ENCODE results near the gene EFTUD2.
A peak's percentile ranks its signal among the peaks of the same experiment; 100 is the strongest.

The EFTUD2 gene

DNA sequence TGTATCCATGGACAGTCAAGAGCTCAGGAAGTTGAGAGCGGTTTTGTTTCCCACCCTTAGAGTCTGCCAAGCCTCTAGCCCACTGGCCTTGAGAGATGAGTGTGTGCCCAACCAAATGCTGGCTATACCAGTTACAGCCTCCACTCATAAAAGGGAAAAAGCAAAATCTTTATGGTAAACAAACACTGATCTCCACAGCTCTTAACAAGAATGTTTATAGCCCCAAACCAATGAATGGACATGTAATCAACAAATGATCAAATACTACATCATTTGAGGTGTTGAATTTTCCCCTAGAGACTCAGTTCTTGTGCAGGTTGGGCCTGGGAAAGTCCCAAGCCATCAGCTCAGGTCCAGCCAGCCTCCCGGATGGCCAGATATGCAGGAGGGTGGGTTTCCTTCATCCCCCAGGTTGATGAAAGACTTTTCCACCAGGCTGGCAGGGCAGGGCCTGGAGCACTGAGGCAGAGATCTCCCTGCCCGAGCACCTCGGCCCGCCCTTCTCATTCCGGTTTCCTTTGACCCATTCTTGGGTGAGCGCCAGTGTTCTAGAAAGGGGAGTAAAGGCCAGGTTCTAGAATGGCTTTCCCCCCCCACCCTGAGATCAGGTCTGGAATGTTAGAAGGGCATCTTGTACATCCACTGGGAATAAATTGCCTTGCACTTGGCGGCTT, 3.9 kb upstream of the EFTUD2 start:
- H3K27ac ChIP-seq = no peak overlapping the region

DNA sequence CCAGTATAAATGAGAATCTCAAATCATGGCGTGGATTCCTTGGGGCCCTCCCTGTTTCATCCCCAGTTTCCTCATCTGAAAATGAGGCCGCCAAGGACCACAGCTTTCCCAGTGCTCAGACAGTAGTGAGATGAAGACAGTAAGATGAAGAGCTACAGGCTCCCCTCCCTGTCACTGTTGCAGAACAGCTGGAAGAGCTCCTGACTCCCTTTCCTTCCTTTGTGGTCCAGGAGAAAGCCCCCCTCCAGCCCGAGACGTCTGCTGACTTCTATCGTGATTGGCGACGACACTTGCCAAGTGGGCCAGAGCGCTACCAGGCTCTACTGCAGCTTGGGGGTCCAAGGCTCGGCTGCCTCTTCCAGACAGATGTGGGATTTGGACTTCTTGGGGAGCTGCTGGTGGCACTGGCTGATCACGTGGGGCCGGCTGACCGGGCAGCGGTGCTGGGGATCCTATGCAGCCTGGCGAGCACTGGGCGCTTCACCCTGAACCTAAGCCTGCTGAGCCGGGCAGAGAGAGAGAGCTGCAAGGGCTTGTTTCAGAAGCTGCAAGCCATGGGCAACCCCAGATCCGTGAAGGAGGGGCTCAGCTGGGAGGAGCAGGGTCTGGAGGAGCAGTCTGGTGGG, 3.0 kb upstream of the EFTUD2 start:
- no peak for TF ChIP-seq ZFX (IDR thresholded peaks at IDR 0.05; ENCODE audit: borderline replicate concordance)
- no peak overlapping the region for H3K27ac ChIP-seq

More for the DNA sequence above, 3.9 kb upstream of the EFTUD2 start:
- TF ChIP-seq ZFX (IDR thresholded peaks at IDR 0.05; ENCODE audit: borderline replicate concordance) (no peak), CTCF (IDR thresholded peaks at IDR 0.05) (no peak)

DNA sequence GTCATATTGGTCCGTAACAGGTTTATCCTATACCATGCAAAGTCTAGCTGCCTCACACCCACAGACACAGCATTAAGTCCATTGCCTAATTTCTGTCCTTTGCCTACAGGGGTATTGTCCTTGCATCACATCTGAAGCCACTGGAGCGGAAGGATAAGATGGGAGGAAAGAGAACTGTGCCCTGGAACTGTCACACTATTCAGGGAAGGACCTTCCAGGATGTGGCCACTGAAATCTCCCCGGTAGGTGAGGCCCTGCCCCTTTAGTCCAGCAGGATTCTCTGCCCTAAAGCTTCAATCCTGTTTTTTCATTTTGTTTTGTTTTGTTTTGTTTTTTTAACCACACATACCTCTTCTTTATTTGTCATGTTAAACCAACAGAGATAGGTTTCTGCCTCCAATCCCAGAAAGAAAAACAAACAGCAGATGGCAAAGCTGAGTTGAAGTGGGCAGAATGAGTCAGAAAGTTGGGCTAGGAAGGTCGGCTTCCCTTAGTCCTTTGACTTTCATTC, 2.2 kb upstream of the EFTUD2 start:
- TF ChIP-seq CTCF (IDR thresholded peaks at IDR 0.05) (no peak), ZFX (IDR thresholded peaks at IDR 0.05; ENCODE audit: borderline replicate concordance) (no peak)
- H3K27ac ChIP-seq = no peak overlapping the region

DNA sequence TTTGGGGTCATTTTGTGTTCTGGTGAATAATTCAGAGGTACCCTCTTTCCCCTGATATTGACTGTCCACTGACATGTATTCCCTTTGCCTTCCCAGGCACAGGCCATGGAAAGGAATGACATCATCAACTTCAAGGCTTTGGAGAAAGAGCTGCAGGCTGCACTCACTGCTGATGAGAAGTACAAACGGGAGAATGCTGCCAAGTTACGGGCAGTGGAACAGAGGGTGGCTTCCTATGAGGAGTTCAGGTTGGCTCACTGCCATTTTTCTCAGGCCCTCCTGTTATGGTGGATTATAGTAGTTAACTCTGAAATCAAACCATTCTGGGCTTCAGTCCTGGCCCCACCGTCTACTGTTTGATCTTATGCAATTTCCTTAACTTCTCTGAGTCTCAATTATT, 1.6 kb upstream of the EFTUD2 start:
- H3K27ac ChIP-seq = no peak overlapping the region
- no peak for TF ChIP-seq CTCF (IDR thresholded peaks at IDR 0.05)
- TF ChIP-seq ZFX (IDR thresholded peaks at IDR 0.05; ENCODE audit: borderline replicate concordance) = no peak

GRCh38 chr17:44898768-44899073, 524 bp downstream of the EFTUD2 start:
- TF ChIP-seq CTCF (IDR thresholded peaks at IDR 0.05) (no peak), ZFX (IDR thresholded peaks at IDR 0.05; ENCODE audit: borderline replicate concordance) (no peak)
- peak overlapping the region; percentile 90 for H3K27ac ChIP-seq

- no peak overlapping the region for H3K27ac ChIP-seq
- no peak for TF ChIP-seq ZFX (IDR thresholded peaks at IDR 0.05; ENCODE audit: borderline replicate concordance)
- TF ChIP-seq CTCF (IDR thresholded peaks at IDR 0.05) = no peak
These were observed 4.6 kb downstream of the EFTUD2 start for GRCh38 chr17:44894642-44895041.

GRCh38 chr17:44892250-44892649, 7.0 kb downstream of the EFTUD2 start:
- no peak for TF ChIP-seq ZFX (IDR thresholded peaks at IDR 0.05; ENCODE audit: borderline replicate concordance)
- no peak for TF ChIP-seq CTCF (IDR thresholded peaks at IDR 0.05)
- no peak overlapping the region for H3K27ac ChIP-seq

Data from 22Rv1 (cell line).